Measurements from ENCODE around the gene CMIP. TPM values are rescaled to one million over a fixed set of nuclear protein-coding genes. Genes with fewer than 3 reads are reported as not detected.

CMIP gene
- total RNA-seq, 1 experiment from 2014 or later = 68.0 TPM

GRCh38 chr16:81461766-81462165 lies 17.2 kb downstream of the CMIP start:
- CTCF ChIA-PET = interaction anchor here (0.5 kb wide), 1 partner anchor 87 kb away, joined by 3 read pairs; no protein-coding TSS in a partner anchor
- no peaks in the 10 kb centered on the region for H3K27me3 ChIP-seq (replicated peaks; ENCODE audit: control insufficient read depth, insufficient read depth, low read length)
- no peak overlapping the region for H3K4me3 ChIP-seq (ENCODE audit: low read depth, low read length)
- no peaks in the 10 kb centered on the region for H3K9me3 ChIP-seq
- POLR2A ChIA-PET = no interaction called here
- Mint-ChIP-seq H3K9me3 (ENCODE audit: unreplicated experiment) (no peaks in the 10 kb centered on the region), H3K4me3 (ENCODE audit: unreplicated experiment) (no peak overlapping the region), H3K27me3 (ENCODE audit: insufficient read depth, unreplicated experiment) (no peaks in the 10 kb centered on the region), H3K27ac (ENCODE audit: unreplicated experiment) (no peak overlapping the region), H3K4me1 (ENCODE audit: low read depth, unreplicated experiment) (peaks cover 27% of the 10 kb centered on the region), H3K36me3 (ENCODE audit: insufficient read depth, unreplicated experiment) (peaks cover 36% of the 10 kb centered on the region)
- peaks cover 5% of the 10 kb centered on the region; the same call in 1 of the 2 replicates for H3K36me3 ChIP-seq (ENCODE audit: control insufficient read depth, insufficient read depth, low read length)
- no peak for DNase-seq
- TF ChIP-seq CTCF (IDR thresholded peaks at IDR 0.05; ENCODE audit: insufficient read depth in 1 of 2, low read depth in 1 of 2, low read length in 1 of 2, severe bottlenecking in 1 of 2, unreplicated experiment in 1 of 2) = no peak
- no TSS peak for BruUV-seq (replicated peaks)
- intact Hi-C loops (cut with micrococcal nuclease; ENCODE audit: unreplicated experiment) = no loop called here
- H3K4me1 ChIP-seq = peaks cover 14% of the 10 kb centered on the region

GRCh38 chr16:81462683-81463082 lies 18.1 kb downstream of the CMIP start:
- Histone ChIP-seq H3K4me1 (peaks cover 9% of the 10 kb centered on the region), H3K27me3 (replicated peaks; ENCODE audit: control insufficient read depth, insufficient read depth, low read length) (no peaks in the 10 kb centered on the region), H3K4me3 (ENCODE audit: low read depth, low read length) (no peak overlapping the region), H3K9me3 (no peaks in the 10 kb centered on the region), H3K36me3 (ENCODE audit: control insufficient read depth, insufficient read depth, low read length) (peaks cover 5% of the 10 kb centered on the region; the same call in 1 of the 2 replicates)
- no peak for TF ChIP-seq CTCF (IDR thresholded peaks at IDR 0.05; ENCODE audit: insufficient read depth in 1 of 2, low read depth in 1 of 2, low read length in 1 of 2, severe bottlenecking in 1 of 2, unreplicated experiment in 1 of 2)
- H3K27me3 Mint-ChIP-seq (ENCODE audit: insufficient read depth, unreplicated experiment) = no peaks in the 10 kb centered on the region
- H3K9me3 Mint-ChIP-seq (ENCODE audit: unreplicated experiment) = no peaks in the 10 kb centered on the region
- DNase-seq = no peak
- CTCF ChIA-PET = no interaction called here
- peaks cover 28% of the 10 kb centered on the region for H3K4me1 Mint-ChIP-seq (ENCODE audit: low read depth, unreplicated experiment)
- H3K36me3 Mint-ChIP-seq (ENCODE audit: insufficient read depth, unreplicated experiment) = peaks cover 28% of the 10 kb centered on the region
- no TSS peak for BruUV-seq (replicated peaks)
- H3K27ac Mint-ChIP-seq (ENCODE audit: unreplicated experiment) = no peak overlapping the region
- intact Hi-C loops (cut with micrococcal nuclease; ENCODE audit: unreplicated experiment) = no loop called here
- POLR2A ChIA-PET = no interaction called here
- H3K4me3 Mint-ChIP-seq (ENCODE audit: unreplicated experiment) = no peak overlapping the region

- H3K9me3 Mint-ChIP-seq (ENCODE audit: unreplicated experiment) = no peaks in the 10 kb centered on the region
- Histone ChIP-seq H3K9me3 (no peaks in the 10 kb centered on the region), H3K4me3 (ENCODE audit: low read depth, low read length) (no peak overlapping the region), H3K4me1 (peaks cover 9% of the 10 kb centered on the region), H3K27me3 (replicated peaks; ENCODE audit: control insufficient read depth, insufficient read depth, low read length) (no peaks in the 10 kb centered on the region), H3K36me3 (ENCODE audit: control insufficient read depth, insufficient read depth, low read length) (peaks cover 5% of the 10 kb centered on the region; the same call in 1 of the 2 replicates)
- no TSS peak for BruUV-seq (replicated peaks)
- no peak overlapping the region for H3K27ac Mint-ChIP-seq (ENCODE audit: unreplicated experiment)
- H3K4me1 Mint-ChIP-seq (ENCODE audit: low read depth, unreplicated experiment) = peaks cover 31% of the 10 kb centered on the region
- ChIA-PET CTCF (no interaction called here), POLR2A (no interaction called here)
- no peak overlapping the region for H3K4me3 Mint-ChIP-seq (ENCODE audit: unreplicated experiment)
- no peak for TF ChIP-seq CTCF (IDR thresholded peaks at IDR 0.05; ENCODE audit: insufficient read depth in 1 of 2, low read depth in 1 of 2, low read length in 1 of 2, severe bottlenecking in 1 of 2, unreplicated experiment in 1 of 2)
- H3K36me3 Mint-ChIP-seq (ENCODE audit: insufficient read depth, unreplicated experiment) = peaks cover 25% of the 10 kb centered on the region
- H3K27me3 Mint-ChIP-seq (ENCODE audit: insufficient read depth, unreplicated experiment) = no peaks in the 10 kb centered on the region
- intact Hi-C loops (cut with micrococcal nuclease; ENCODE audit: unreplicated experiment) = no loop called here
- DNase-seq = no peak
Measured at GRCh38 chr16:81463296-81463890, 18.8 kb downstream of the CMIP start.
